Measurements from ENCODE around the gene TAL1.

The TAL1 gene

DNA sequence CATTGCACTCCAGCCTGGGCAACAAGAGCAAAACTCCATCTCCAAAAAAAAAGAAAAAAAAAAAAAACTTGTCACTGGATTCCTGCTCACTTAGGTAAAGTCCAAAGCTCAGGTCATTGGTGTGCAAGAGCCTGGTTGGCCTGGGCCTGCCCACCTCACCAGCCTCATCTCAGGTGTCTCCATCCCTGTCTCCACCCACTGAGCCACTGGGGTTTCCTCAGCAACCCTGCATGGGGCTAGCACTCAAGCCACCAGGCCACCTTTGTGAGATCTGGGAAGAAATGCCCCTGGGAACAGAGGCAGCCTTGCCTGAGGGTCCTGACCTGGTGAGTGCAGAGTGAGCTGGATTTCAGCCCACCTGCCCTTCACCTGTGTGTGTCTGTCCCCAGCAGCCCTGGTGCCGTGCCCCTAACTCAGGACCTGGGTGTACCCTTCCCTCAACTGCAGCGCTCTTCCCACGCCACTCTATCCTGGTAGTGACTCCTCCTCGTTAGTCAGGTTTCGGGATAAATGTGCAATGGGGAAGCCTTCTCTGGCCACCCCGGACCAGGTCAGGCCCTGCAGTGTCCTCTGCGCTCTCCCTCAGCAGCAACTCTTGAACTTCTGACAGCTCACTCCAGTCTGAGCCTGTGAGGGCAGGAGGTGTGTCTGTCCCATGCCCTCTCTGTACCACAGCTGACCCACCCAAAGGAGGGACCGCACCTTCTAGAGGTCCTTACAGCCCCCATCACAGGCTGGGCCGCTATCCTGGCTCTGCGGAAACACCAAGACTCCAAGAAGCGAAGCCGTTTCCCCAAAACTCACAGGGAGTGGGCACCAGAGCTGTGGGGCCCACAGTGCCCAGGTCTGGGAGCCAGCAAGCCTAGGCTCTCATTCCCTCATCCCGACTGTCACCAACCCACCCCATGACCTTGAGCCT lies 45.5 kb downstream of the TAL1 start:
- no peak for DNase-seq

DNA sequence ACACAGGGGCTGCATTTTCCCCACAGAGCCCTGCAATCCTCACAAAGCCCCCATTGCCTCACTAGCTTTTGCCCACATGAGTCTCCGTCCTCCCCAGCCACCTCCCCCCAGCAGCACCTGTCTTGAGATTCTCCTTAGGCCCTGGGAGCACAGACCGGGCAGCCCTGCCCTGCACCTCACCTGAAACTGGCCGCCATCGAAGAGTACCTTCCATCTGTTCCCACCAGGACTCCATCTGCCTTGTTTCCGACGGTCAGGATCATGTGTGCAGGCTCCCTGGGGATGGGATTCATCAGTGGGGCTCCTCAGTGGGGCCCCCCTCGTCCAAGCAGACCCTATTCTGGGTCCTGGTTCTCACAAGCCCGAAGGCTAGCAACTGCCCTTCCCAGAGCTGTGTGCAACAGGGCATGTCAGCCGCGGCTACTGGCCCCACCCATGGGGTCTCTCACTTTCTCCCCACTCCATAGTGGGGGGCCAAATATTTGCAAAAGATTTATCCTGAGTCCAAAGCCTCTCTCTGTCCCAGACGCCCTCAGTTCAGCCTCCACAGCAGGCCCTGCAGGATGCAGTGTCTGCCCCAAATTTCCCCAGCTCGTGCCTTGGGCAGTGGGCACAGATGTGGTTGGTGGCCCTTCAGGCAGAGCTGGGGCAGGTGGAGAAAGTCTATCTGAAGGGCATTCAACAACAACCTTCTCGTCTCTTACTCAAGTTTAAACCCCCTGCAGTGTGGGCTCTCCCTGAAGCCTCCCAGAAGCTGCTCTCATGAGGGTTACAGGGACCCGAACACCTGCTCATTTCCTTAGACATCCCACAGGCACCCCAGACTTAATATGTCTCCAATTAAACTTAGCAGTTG lies 47.0 kb downstream of the TAL1 start:
- DNase-seq, result no peak

DNA sequence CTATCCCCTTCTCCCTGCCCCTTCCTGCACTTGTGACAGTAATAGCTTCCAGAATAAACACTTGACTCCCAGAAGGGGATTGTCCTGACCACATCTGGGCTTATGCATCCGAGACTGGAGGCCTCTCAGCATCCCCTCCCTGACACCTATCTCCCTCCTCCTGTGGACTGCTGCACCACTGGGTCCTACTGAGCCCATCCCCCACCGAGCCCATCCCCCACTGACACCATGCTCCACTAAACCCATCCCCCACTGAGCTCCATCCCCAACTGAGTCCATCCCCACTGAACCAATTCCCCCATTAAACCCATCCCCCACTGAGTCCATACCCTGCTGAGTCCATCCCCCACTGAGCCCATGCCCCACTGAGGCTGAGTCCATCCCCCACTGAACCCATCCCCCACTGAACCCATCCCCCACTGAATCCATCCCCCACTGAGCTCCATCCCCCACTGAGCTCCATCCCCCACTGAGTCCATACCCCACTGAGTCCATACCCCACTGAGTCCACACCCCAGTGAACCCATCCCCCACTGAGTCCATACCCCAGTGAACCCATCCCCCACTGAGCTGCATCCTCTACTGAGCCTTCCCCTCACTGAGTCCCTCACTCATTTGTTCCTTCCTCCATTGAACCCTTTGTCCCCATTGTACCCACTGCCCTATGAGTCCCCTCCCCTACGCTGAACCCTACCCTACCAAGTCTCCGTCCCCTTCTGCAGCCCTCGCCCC lies 47.8 kb downstream of the TAL1 start:
- peak in 1 of 2 experiments; percentile 29 for DNase-seq

DNA sequence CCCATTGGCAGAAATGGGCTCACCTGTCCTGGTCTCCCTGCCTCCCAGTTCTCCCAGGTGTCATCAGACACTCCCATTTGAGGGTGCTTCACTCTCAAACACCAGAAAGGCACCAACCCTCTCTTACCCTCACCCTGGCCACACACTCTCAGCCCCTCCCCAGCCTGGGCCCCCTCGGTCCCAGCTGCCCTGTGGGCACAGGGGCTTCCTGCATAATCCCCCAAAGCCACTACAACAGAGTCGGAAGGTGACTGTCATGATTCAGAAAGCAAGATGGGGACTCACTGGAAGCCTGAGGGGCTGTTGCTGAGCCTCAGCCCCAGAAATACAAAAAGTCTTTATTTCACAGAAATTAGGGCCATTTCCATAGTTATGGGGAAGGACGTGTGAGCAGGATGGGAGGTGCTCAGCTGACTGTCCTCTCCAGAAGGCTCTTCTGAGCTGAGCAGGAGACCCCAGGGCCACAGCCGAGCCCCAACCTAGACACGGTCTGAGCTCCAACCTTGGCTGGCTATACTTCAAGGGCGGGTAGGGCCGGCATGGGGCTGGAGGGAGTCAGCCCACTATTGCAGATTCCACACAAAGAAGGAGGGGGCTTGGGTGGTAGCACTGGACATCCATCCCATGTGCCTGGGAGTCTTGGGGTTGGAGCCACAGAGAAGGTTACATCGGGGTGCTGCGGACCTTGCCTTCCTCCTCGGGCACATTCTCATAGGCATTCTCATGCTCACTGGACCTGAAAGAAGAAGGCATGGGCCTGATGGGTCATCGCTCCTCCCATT lies 48.5 kb downstream of the TAL1 start:
- DNase-seq, result no peak

GRCh38 chr1:47182676-47183235 lies 49.3 kb downstream of the TAL1 start:
- DNase-seq, result no peak

DNA sequence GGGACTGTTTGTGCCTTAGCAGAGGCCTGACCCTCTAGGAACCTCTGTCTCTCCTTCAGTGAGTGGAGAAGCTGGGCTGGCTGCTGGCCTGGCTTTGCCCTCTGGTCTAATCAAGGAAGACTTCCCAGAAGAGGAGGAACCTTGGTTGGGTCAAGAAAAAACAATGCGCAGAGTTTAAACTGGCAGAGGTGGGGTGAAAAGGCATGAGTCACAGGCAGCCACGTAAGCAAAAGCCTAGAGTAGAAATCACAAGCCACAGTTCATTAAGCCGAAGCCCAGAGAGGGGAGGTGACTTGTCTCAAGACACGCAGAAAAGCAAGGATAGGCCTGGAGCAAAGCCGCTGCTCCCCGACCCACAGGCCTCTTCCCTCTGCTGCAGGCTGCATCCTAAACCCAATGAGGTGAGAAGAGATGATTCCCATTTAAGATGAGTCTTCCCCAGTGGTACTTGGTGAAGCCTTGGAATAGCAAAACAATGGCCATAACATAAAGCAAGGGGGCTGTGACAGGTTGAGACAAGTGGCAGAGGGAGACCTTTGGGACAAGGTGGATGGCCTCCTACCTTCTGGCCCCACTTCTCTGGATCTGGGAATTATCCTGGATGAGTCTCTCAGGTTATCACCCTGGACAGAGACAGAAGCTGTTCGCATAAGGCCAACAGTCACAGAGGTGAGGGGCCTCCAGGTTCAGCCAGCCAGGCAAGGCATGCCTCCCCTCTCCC lies 49.9 kb downstream of the TAL1 start:
- no peak for DNase-seq

DNA sequence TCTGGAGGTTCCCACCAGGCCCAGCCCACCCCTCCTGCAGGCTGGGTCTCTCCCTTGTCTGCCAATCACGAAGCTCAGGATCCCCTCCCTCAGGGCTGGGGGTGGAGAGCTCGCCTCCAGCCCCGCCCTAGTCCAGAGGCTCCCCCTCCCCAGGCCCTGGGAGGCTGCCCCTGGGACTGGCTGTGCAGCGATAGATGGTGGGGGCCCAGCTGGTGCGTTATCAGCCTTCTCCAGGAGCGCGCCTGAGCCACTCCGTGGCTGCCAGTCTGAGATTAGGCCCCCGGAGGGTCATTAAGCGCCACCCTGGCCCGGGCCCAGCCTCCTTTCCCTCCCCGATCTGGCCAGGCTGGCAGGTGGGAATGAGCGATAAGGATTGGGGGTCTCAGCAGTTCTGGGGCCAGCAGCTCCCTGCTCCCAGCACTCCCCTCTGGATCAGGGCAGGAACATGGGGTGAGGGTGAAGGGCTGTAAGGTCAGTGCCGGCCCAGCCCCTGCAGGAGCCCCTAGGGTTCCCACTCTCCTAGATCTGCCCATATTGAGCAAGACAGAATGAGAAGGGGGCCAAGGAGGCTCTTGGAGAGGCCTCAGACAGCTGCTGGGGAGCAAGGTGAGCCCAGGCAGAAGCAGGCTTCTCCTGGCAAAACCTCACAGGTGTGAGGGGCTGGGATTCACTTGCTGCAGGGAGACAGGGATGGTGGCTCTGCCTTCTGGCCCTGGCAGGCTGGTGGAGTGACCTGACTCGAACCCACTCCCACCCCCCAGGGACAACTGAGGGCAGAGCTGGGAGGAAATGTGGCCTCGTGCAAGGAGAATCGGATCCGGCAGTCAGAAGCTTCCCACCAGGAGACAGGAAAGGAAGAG lies 50.7 kb downstream of the TAL1 start:
- no peak for DNase-seq

DNA sequence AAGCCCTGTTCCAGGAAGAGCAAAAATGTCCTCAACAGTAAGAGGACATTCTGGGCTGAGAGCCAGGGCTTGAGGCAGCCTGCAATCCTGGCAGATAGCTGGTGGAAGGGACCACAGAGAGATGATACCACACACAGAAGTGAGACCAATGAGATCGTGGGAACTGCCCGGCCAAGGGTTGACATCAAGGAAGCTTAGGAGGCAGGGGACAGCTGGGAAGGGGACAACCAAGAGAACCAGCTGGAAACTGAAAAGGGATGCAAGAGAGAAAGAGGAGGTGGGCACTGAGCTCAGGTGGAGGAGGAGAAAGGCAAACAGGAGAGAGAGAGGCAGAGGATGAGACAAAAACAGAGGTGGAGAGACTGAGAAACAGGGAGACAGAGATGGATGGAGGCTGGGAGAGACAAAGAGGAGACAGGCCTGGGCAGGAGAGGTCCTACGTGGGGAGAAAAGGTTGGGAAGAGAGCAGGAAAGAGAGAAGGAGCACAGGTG lies 51.4 kb downstream of the TAL1 start:
- DNase-seq, result no peak

- DNase-seq, result no peak
Observed at GRCh38 chr1:47179988-47180563, 51.9 kb downstream of the TAL1 start.

GRCh38 chr1:47179017-47179987 lies 52.7 kb downstream of the TAL1 start:
- DNase-seq, result peak; percentile 81 to 97

DNA sequence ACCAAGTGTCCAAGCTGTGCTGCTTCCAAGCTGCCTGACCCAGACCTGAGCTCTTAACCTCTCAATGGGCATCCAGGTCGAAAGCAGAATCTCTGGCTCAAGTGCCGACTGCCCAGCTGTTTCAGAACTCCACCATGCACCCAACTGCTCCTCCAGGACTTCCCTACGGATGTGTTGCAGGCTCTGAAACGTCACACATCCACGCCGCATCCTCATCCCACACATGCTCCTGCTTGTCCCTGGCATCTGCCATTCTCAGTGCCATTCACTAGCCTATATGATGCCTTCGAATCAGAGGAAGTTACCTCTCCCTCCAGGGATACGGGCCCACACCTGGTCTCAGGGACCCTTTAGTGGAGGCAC lies 53.4 kb downstream of the TAL1 start:
- no peak for DNase-seq

DNA sequence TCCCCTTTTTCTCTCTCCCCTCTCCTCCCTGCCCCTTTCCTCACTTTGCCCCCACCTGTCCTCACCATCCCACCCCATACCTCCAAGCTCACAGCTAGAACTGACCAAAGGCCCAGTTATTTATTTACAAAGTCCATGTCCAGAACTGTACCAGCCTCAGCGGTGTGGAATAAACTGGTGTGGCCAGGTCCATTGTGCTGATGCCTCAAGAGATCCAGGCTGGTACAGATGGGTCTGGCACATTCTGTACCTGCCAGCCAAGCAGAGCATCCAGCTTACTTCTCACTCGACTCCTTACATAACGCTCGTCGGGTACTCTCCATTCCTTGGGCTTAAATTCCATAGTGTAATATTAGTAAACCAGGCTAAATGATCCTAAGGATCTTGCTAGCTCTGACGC lies 54.0 kb downstream of the TAL1 start:
- no peak for DNase-seq

- DNase-seq, result peak; percentile 57 to 69
Observed at GRCh38 chr1:47175227-47175934, 56.6 kb downstream of the TAL1 start.

DNA sequence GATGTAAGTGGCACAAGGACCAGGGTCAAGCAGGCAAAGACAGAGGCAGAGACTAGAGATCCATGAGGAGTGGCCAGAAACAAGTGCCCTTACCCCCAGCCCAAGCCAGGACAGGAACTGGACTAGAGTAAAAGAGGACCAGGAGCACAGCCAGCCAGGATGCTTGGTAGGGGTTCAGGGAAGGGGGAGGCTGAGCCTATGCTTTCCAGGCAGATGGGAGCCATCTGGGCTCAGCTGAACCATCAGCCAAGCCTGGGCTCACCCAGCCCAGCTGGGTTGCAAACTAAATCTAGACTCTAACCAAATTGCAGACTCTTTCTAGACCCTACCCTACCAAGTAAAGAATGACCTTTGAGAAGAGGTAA lies 57.4 kb downstream of the TAL1 start:
- no peak for DNase-seq

GRCh38 chr1:47172782-47173181 lies 59.2 kb downstream of the TAL1 start:
- DNase-seq, result no peak

Measured in NCI-H446 (cell line).